HepG2 (cell line): ENCODE results near the gene HMGN4. TPM values are rescaled to one million over a fixed set of nuclear protein-coding genes. Genes with fewer than 3 reads are reported as not detected.
A peak's percentile ranks its signal among the peaks of the same experiment; 100 is the strongest.

Experiments used
- ARID4A ChIP-seq: sonication (generic); formaldehyde crosslinking; IDR thresholded peaks from 2 replicates; pipeline ENCODE4 v1.5.0; 2020; ENCODE audit warnings: mild to moderate bottlenecking, missing genetic modification reagents, borderline replicate concordance
- CHCHD3 ChIP-seq: sonication (generic); formaldehyde crosslinking; IDR thresholded peaks from 2 replicates; pipeline ENCODE4 v1.8.0; 2022; ENCODE audit warnings: mild to moderate bottlenecking, missing genetic modification reagents, moderate library complexity
- FOXP1 ChIP-seq, 2 experiments: fragments of 450-650 bp in 1 of 2; IDR thresholded peaks; 2 replicates each; pipeline ENCODE4 v1.6.1; 2017 to 2018; ENCODE audit warnings: antibody characterized with exemption in 1 of 2
- GPBP1L1 ChIP-seq: sonication (generic); formaldehyde crosslinking; IDR thresholded peaks from 2 replicates; pipeline ENCODE4 v1.5.0; 2020; ENCODE audit warnings: mild to moderate bottlenecking, missing genetic modification reagents
- HNRNPK ChIP-seq: fragments of 200-400 bp; formaldehyde crosslinking; IDR thresholded peaks from 2 replicates; pipeline ENCODE4 v1.6.1; 2018; ENCODE audit warnings: low read length, low read depth, moderate library complexity, mild to moderate bottlenecking; ENCODE audit not compliant: poor library complexity, severe bottlenecking
- KAT8 ChIP-seq: IDR thresholded peaks from 2 replicates; pipeline ENCODE4 v1.6.1; 2016; ENCODE audit warnings: missing genetic modification reagents, missing compliant biosample characterization
- LCORL ChIP-seq, 2 experiments: fragments of 450-650 bp in 1 of 2; sonication (generic) in 1 of 2; formaldehyde crosslinking in 1 of 2; IDR thresholded peaks; 2 replicates each; pipeline versions ENCODE4 v1.5.0 to v1.6.1; 2017 to 2020; ENCODE audit warnings: antibody characterized with exemption in 1 of 2, missing genetic modification reagents in 1 of 2
- RERE ChIP-seq: IDR thresholded peaks from 2 replicates; pipeline ENCODE4 v1.6.1; 2016; ENCODE audit warnings: low read depth, missing genetic modification reagents, missing compliant biosample characterization
- ZNF207 ChIP-seq: fragments of 450-650 bp; IDR thresholded peaks from 2 replicates; pipeline ENCODE4 v1.6.1; 2016; ENCODE audit warnings: antibody characterized with exemption, borderline replicate concordance
- ZNF367 ChIP-seq: sonication (generic); formaldehyde crosslinking; IDR thresholded peaks from 2 replicates; pipeline ENCODE4 v1.4.0; 2020; ENCODE audit warnings: missing genetic modification reagents, borderline replicate concordance
- ZNF430 ChIP-seq: sonication (generic); formaldehyde crosslinking; IDR thresholded peaks from 2 replicates; pipeline ENCODE4 v1.9.0; 2021; ENCODE audit warnings: mild to moderate bottlenecking, missing genetic modification reagents
- ZNF790 ChIP-seq: sonication (generic); formaldehyde crosslinking; IDR thresholded peaks from 2 replicates; pipeline ENCODE4 v1.8.0; 2022; ENCODE audit warnings: missing genetic modification reagents, mild to moderate bottlenecking, borderline replicate concordance
- polyA plus RNA-seq, 8 experiments: library from polyadenylated mRNA; depleted of rRNA in 3 of 8; stranded (reverse) in 7 of 8; unstranded in 1 of 8; fragments of >200 nt; fragmentation: Illumina TruSeq in 4 of 8; extraction: Trizol in 4 of 8; gene quantifications; 2 replicates each; pipeline versions ENCODE4 v1.2.1 to v1.2.3, GENCODE V29; 2011 to 2016; ENCODE audit warnings: low read depth in 4 of 8, missing spikeins in 1 of 8, mixed read lengths in 1 of 8; ENCODE audit not compliant: insufficient read depth in 1 of 8
- total RNA-seq, 5 experiments: library from RNA; depleted of rRNA; stranded (reverse); fragments of >200 nt; fragmentation: Illumina TruSeq; extraction: Trizol; gene quantifications; 2 replicates each; pipeline ENCODE4 v1.2.3, GENCODE V29; 2016; ENCODE audit warnings: low read depth in 1 of 5
- TF ChIP-seq, protein P1 (sequence below): sonication (generic); formaldehyde crosslinking; IDR thresholded peaks from 2 replicates; pipeline ENCODE4 v1.5.1; 2020; ENCODE audit warnings: missing genetic modification reagents, mild to moderate bottlenecking, borderline replicate concordance

Gene HMGN4
- total and polyA plus RNA-seq, 2 of the 13 experiments (the other 11 are each of a cell fraction or from before 2014, with no cell fraction given) = 39.9 to 52.1 TPM

- TF ChIP-seq ARID4A = peak; percentile 74; the same call in 1 of the 2 replicates
- TF ChIP-seq KAT8 = peak; percentile 80
- TF ChIP-seq CHCHD3 (CRISPR knock-in tag) = no peak
- 0 out of 2 replicates have a peak, but pooled peaks have one; percentile 7 for TF ChIP-seq RERE
- TF ChIP-seq HNRNPK = no peak
- peak; percentile 77 for TF ChIP-seq ZNF430 (CRISPR knock-in tag)
- no peak for TF ChIP-seq ZNF207
- TF ChIP-seq LCORL (IDR thresholded peaks at IDR 0.05) = no peak
- no peak for TF ChIP-seq LCORL (CRISPR knock-in tag; IDR thresholded peaks at IDR 0.05)
- no peak for TF ChIP-seq ZNF790 (CRISPR knock-in tag)
- no peak for TF ChIP-seq GPBP1L1 (CRISPR knock-in tag)
- TF ChIP-seq ZNF367 (CRISPR knock-in tag) = no peak
- TF ChIP-seq, protein P1, sequence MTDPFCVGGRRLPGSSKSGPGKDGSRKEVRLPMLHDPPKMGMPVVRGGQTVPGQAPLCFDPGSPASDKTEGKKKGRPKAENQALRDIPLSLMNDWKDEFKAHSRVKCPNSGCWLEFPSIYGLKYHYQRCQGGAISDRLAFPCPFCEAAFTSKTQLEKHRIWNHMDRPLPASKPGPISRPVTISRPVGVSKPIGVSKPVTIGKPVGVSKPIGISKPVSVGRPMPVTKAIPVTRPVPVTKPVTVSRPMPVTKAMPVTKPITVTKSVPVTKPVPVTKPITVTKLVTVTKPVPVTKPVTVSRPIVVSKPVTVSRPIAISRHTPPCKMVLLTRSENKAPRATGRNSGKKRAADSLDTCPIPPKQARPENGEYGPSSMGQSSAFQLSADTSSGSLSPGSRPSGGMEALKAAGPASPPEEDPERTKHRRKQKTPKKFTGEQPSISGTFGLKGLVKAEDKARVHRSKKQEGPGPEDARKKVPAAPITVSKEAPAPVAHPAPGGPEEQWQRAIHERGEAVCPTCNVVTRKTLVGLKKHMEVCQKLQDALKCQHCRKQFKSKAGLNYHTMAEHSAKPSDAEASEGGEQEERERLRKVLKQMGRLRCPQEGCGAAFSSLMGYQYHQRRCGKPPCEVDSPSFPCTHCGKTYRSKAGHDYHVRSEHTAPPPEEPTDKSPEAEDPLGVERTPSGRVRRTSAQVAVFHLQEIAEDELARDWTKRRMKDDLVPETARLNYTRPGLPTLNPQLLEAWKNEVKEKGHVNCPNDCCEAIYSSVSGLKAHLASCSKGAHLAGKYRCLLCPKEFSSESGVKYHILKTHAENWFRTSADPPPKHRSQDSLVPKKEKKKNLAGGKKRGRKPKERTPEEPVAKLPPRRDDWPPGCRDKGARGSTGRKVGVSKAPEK (CRISPR knock-in tag) = no peak
- TF ChIP-seq FOXP1 (IDR thresholded peaks at IDR 0.05) = no peak
- TF ChIP-seq FOXP1 (CRISPR knock-in tag; IDR thresholded peaks at IDR 0.05) = peak; percentile 73
Observed at GRCh38 chr6:26532699-26533531, 5.3 kb upstream of the HMGN4 start (continued).
